Esophagus squamous epithelium (tissue), 5 donors: ENCODE measurements around the gene ODF4. TPM values are rescaled to one million over a fixed set of nuclear protein-coding genes. Genes with fewer than 3 reads are reported as not detected.
A peak's percentile ranks its signal among the peaks of the same experiment; 100 is the strongest.

Experiments
- DNase-seq: peaks from one replicate; lab custom pipeline; 2025; lab: John Stamatoyannopoulos, UW
- H3K27ac ChIP-seq, 4 donors: fragments of 200-600 bp; sonication (generic); one replicate each; pipeline ENCODE4 v1.5.1; 2016 to 2019; ENCODE audit warnings: mild to moderate bottlenecking in 1 of 4
- H3K27me3 ChIP-seq, 4 donors: fragments of 200-600 bp; sonication (generic); 1 replicate in 3 of 4; 2 replicates in 1 of 4; pipeline versions ENCODE4 v1.5.1 to v1.6.0; 2017 to 2021; ENCODE audit warnings: antibody characterized with exemption in 1 of 4
- H3K36me3 ChIP-seq, 3 donors: fragments of 200-600 bp; sonication (generic); one replicate each; pipeline ENCODE4 v1.5.1; 2016 to 2019
- H3K4me1 ChIP-seq, 3 donors: fragments of 200-600 bp; sonication (generic); one replicate each; pipeline ENCODE4 v1.5.1; 2017 to 2019
- H3K4me3 ChIP-seq, 4 donors: fragments of 200-600 bp; sonication (generic); 1 replicate in 3 of 4; 2 replicates in 1 of 4; pipeline ENCODE4 v1.5.1; 2016 to 2019; ENCODE audit warnings: mild to moderate bottlenecking in 2 of 4, moderate library complexity in 1 of 4
- H3K9me3 ChIP-seq, 3 donors: fragments of 200-600 bp; sonication (generic); one replicate each; pipeline ENCODE4 v1.5.1; 2016 to 2019
- POLR2A ChIP-seq, 4 donors: fragments of 450-650 bp; IDR thresholded peaks; one replicate each; pipeline ENCODE4 v1.6.1; 2017; ENCODE audit warnings: antibody characterized with exemption in 4 of 4, mild to moderate bottlenecking in 4 of 4, moderate library complexity in 3 of 4
- WGBS, 2 donors: methylation state at CpG; one replicate each; pipeline ENCODE4 v1.1.5; 2018; 5-methylcytosine and 5-hydroxymethylcytosine counted together
- intact Hi-C: fragments of 100-400 bp; cut with DNase I; formaldehyde crosslinking; loops from one replicate; pipeline ENCODE4 v1.15.0; 2022
- total RNA-seq, 4 donors: library from RNA; depleted of rRNA; stranded (reverse); fragments of >200 nt; gene quantifications; one replicate each; pipeline ENCODE4 v1.1.0, GENCODE V29; 2016
- TF ChIP-seq, protein P1 (sequence below), 6 experiments: fragments of 450-650 bp in 4 of 6; fragments of 200-600 bp in 2 of 6; sonication (generic) in 2 of 6; IDR thresholded peaks; one replicate each; pipeline ENCODE4 v1.5.1; 2016 to 2019; ENCODE audit warnings: antibody characterized with exemption in 6 of 6, mild to moderate bottlenecking in 4 of 6, moderate library complexity in 4 of 6
- donor health status: DM: yes; HTN: yes; CAD: no.

ODF4 gene
- total RNA-seq, 4 donors from 2014 or later: not detected

DNA sequence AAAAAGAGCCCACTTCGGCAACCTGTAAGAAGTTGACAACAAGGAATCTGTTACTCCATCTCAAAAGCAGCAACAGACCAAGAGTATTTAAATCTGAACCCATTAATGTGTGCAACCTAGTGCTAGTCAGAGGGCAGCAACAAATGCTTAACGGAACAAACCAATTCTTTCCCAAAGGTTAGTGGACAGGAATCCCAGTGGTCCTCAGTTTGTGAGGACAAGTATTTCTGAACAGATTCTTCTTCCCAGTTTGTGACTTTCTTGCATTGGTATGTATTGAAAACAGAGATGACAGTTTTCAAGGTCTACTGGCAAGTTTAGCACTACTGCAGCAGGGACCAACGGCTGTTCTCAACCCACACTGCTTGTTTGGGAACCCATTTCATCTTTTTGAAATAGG, 40.4 kb downstream of the ODF4 start:
- TF ChIP-seq POLR2A (IDR thresholded peaks at IDR 0.05): no peak
- TF ChIP-seq, protein P1, sequence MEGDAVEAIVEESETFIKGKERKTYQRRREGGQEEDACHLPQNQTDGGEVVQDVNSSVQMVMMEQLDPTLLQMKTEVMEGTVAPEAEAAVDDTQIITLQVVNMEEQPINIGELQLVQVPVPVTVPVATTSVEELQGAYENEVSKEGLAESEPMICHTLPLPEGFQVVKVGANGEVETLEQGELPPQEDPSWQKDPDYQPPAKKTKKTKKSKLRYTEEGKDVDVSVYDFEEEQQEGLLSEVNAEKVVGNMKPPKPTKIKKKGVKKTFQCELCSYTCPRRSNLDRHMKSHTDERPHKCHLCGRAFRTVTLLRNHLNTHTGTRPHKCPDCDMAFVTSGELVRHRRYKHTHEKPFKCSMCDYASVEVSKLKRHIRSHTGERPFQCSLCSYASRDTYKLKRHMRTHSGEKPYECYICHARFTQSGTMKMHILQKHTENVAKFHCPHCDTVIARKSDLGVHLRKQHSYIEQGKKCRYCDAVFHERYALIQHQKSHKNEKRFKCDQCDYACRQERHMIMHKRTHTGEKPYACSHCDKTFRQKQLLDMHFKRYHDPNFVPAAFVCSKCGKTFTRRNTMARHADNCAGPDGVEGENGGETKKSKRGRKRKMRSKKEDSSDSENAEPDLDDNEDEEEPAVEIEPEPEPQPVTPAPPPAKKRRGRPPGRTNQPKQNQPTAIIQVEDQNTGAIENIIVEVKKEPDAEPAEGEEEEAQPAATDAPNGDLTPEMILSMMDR (IDR thresholded peaks at IDR 0.05): no peak
- H3K4me1 ChIP-seq: peaks cover 14 to 72% (median 51%) of the 10 kb centered on the region in 3 donors
- no peaks in the 10 kb centered on the region for H3K27me3 ChIP-seq
- H3K9me3 ChIP-seq: no peaks in the 10 kb centered on the region
- no peak overlapping the region for H3K27ac ChIP-seq
- no peak for DNase-seq
- intact Hi-C loops: no loop called here
- H3K4me3 ChIP-seq: peak overlapping the region in 2 of 4 donors; percentile 81 to 97
- peaks cover 27 to 51% (median 36%) of the 10 kb centered on the region in 3 donors for H3K36me3 ChIP-seq
- 45 to 48% methylated on average over 3 of the region's 3 CpGs for WGBS, 2 donors

DNA sequence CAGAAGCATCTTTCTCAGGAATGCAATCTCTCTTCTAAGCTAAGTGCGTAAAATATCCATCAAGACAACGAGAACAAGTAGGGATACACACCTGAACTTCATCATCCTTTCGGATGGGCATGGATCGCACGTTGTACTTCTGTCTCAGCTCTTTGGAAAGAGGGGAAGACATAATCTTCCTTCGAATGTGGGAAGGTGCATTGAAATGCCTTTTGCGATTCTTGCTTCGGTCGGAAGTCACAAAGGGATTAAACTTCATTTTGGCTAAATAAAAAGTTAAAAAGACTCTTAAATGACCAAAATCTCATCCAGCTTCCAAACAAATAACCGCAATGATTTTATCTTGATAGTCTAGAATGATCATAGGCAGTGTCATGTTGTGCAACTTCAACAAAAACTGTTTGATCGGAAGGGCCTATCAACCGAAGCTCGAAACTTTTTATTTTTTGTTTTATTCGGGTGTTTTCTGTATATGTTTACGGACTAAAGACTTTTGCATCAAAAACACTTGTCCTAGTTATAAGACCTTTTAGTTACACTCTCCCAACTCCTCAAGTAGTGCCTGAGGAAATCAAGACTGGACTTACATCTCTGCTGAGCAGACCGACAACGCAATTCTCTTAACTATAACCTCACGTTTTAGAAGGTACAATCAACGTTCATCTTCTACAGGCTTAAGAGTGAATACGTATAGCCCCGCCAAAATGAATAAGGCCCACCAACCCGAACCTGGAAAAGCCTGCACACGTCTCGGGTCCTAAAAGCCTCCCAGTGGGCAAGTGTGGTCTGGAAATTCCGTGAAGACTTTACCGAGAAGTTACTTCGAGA, 42.6 kb downstream of the ODF4 start:
- Histone ChIP-seq H3K36me3 (peaks cover 24 to 46% (median 36%) of the 10 kb centered on the region in 3 donors), H3K27ac (peak overlapping the region; percentile 80 to 97 (median 96)), H3K4me3 (peak overlapping the region; percentile 45 to 97 (median 82)), H3K27me3 (no peaks in the 10 kb centered on the region), H3K4me1 (peaks cover 14 to 60% (median 37%) of the 10 kb centered on the region in 3 donors), H3K9me3 (no peaks in the 10 kb centered on the region)
- DNase-seq: no peak
- intact Hi-C loops: no loop called here
- WGBS, 2 donors: 10 to 11% methylated on average over 27 of the region's 27 CpGs
- TF ChIP-seq POLR2A (IDR thresholded peaks at IDR 0.05): no peak
- TF ChIP-seq, protein P1 (IDR thresholded peaks at IDR 0.05): no peak

DNA sequence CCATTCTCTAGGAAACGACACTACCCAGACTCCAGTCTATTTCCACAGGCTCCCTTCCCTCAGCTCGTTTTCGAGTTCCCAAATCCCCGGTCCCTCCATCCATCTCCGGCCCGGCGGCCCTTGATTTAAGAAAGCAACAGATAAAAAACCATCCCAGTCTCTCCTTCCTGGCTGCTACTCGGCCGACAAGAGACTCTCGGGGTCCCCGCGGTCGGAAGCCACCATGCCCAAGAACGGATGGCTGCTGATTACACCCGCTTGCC, 43.2 kb downstream of the ODF4 start:
- H3K9me3 ChIP-seq: no peaks in the 10 kb centered on the region
- peak overlapping the region; percentile 45 to 97 (median 82) for H3K4me3 ChIP-seq
- no peak for TF ChIP-seq POLR2A (IDR thresholded peaks at IDR 0.05)
- TF ChIP-seq, protein P1 (IDR thresholded peaks at IDR 0.05): no peak
- no peaks in the 10 kb centered on the region for H3K27me3 ChIP-seq
- WGBS, 2 donors: 1% methylated on average over 7 to 11 of the region's 15 CpGs
- DNase-seq: no peak
- peaks cover 22 to 40% (median 30%) of the 10 kb centered on the region in 3 donors for H3K36me3 ChIP-seq
- H3K4me1 ChIP-seq: peaks cover 14 to 65% (median 36%) of the 10 kb centered on the region in 3 donors
- intact Hi-C loops: no loop called here
- peak overlapping the region; percentile 80 to 97 (median 96) for H3K27ac ChIP-seq

DNA sequence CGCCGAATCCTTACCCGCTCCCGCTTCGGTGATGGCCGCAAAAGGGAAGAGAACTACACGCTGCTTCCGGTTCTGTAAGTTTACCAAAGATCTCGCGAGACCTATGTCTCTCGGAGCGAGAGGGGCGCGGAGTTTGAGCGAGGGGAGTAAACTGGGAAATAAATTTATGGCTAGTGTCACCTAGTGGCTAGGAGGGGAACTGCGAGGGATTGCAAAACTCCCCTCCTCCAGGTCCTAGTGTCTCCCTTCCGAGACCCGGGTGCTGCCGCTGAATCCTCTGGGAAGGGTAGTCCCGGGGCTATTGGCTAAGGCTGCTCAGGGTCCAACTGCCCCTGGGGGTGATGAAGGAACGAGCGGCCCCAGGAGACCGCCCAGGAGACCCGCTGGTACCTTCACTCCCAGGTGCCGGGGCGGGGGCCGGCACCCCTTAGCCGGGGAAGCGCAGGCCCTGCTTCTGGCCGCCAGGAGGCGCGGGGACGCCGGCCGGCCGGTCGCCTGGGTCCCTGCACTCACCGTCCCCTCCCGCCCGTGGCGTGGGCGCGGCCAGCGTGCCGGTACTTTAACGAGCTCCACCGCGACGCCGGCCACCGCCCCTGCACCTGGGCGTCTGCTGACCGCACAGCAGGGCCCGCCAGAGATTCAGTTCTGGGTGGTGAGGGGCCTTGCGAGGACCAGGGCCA, 43.6 kb downstream of the ODF4 start, which contains the start of gene RPL26:
Gene RPL26 (minus strand): TSS at position 51 of the 680 bp plus-strand sequence. CDS start 883 bp downstream, outside the sequence.
- intact Hi-C loops: no loop called here
- Histone ChIP-seq H3K4me3 (peak within 1 kb of the TSS; percentile 45 to 97 (median 82)), H3K9me3 (no peaks in the 10 kb centered on the region), H3K36me3 (peaks cover 18 to 35% (median 26%) of the 10 kb centered on the region in 3 donors), H3K27ac (peak within 1 kb of the TSS; percentile 80 to 97 (median 96)), H3K4me1 (peaks cover 17 to 65% (median 36%) of the 10 kb centered on the region in 3 donors), H3K27me3 (no peaks in the 10 kb centered on the region)
- peak; percentile 84 for DNase-seq
- TF ChIP-seq, protein P1 (IDR thresholded peaks at IDR 0.05): peak; percentile 97 to 100 (median 100)
- TF ChIP-seq POLR2A (IDR thresholded peaks at IDR 0.05): peak in 3 of 4 donors; percentile 71 to 85 (median 74)
- 0 to 1% methylated on average over 4 to 16 of the region's 55 CpGs for WGBS, 2 donors
